Measurements from ENCODE around the gene ANKFN1.

ANKFN1 gene

DNA sequence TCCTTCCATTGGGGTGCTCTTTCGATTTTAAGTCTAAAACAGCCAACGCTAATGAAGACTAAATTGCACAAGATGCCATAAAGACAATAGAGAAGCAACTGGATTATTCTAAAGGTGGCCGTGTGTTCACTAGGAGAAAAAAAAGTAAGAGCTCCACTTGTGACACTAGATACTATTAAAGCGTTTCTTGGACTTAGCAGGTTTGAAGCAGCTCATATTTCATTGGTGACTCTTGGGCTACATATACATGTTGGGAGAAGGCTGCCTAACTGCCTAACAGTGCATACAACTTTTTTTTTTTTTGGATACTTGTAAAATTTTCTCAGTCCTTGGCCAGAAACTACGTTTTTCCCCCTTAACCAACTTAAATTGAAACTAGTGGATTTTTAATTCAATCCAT, 328.4 kb downstream of the ANKFN1 start:
- TF ChIP-seq, protein P1, sequence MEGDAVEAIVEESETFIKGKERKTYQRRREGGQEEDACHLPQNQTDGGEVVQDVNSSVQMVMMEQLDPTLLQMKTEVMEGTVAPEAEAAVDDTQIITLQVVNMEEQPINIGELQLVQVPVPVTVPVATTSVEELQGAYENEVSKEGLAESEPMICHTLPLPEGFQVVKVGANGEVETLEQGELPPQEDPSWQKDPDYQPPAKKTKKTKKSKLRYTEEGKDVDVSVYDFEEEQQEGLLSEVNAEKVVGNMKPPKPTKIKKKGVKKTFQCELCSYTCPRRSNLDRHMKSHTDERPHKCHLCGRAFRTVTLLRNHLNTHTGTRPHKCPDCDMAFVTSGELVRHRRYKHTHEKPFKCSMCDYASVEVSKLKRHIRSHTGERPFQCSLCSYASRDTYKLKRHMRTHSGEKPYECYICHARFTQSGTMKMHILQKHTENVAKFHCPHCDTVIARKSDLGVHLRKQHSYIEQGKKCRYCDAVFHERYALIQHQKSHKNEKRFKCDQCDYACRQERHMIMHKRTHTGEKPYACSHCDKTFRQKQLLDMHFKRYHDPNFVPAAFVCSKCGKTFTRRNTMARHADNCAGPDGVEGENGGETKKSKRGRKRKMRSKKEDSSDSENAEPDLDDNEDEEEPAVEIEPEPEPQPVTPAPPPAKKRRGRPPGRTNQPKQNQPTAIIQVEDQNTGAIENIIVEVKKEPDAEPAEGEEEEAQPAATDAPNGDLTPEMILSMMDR (IDR thresholded peaks at IDR 0.05) = no peak
- no peak for TF ChIP-seq ZFX (IDR thresholded peaks at IDR 0.05; ENCODE audit: borderline replicate concordance)
- no peak overlapping the region for H3K27ac ChIP-seq

DNA sequence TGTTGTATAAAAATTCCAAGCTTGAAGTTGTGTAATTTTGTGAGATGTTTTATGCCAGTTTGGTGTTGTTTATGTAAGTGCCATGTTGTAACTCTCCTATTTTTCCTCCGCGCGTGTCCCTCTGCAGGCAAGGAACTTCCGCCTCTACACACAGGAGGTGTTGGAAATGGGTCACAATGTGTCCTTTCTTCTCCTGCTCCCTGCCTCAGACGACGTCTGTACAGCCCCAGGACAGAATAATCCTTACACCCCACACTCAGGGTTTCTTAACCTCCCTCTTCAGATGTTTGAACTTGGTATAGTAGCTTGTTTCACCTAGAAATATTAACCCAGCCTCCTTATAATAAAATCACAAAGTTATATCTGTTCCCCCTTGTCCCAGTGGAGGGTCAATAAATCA, 329.0 kb downstream of the ANKFN1 start:
- no peak overlapping the region for H3K27ac ChIP-seq
- TF ChIP-seq, protein P1 (IDR thresholded peaks at IDR 0.05) = no peak
- no peak for TF ChIP-seq ZFX (IDR thresholded peaks at IDR 0.05; ENCODE audit: borderline replicate concordance)

- no peak for TF ChIP-seq ZFX (IDR thresholded peaks at IDR 0.05; ENCODE audit: borderline replicate concordance)
- TF ChIP-seq, protein P1 (IDR thresholded peaks at IDR 0.05) = no peak
- no peak overlapping the region for H3K27ac ChIP-seq
These were observed 333.5 kb downstream of the ANKFN1 start for GRCh38 chr17:56486732-56487131.

DNA sequence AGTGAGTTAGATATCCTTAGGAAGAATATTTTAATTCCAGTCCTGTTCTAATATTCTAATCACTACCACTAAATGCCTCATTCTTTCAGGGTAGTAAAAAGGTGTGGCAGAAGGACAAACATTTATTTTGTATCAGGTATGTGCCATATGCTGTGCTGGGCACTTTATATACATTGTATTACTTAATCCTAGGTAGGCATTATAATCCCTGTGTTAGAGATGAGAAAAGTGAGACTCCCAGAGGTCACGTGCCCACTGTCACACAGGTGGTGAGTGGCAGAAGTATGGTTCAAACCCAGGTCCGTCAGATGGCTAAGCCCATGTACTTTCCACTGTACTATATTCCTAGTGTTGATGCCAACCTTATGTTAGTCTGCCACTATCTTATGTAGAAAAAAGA, 335.5 kb downstream of the ANKFN1 start:
- no peak overlapping the region for H3K27ac ChIP-seq
- TF ChIP-seq ZFX (IDR thresholded peaks at IDR 0.05; ENCODE audit: borderline replicate concordance) = no peak
- TF ChIP-seq, protein P1 (IDR thresholded peaks at IDR 0.05) = no peak

GRCh38 chr17:56489980-56490379, 336.7 kb downstream of the ANKFN1 start:
- H3K27ac ChIP-seq = no peak overlapping the region
- TF ChIP-seq ZFX (IDR thresholded peaks at IDR 0.05; ENCODE audit: borderline replicate concordance) = no peak
- TF ChIP-seq, protein P1 (IDR thresholded peaks at IDR 0.05) = no peak

DNA sequence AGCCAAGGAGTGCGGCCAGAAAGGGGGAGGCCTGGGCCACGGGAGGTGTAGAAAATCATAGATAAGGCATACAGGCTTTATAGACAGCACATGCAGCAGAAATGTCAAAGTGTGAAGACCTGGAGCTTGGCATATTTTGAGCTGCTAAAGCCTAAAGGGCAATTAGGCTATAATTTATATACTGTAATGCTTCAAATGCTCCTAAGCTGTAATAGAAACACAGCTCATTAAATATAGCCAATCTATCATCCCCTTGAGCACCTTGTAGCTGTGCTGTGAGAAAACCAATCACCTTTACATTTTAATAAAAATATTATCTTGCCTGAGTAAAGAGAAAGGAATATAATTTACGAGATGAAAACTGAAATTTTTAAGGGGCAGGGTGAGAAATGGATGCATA, 342.3 kb downstream of the ANKFN1 start:
- no peak overlapping the region for H3K27ac ChIP-seq
- no peak for TF ChIP-seq ZFX (IDR thresholded peaks at IDR 0.05; ENCODE audit: borderline replicate concordance)
- TF ChIP-seq, protein P1 (IDR thresholded peaks at IDR 0.05) = no peak

- no peak overlapping the region for H3K27ac ChIP-seq
- TF ChIP-seq, protein P1 (IDR thresholded peaks at IDR 0.05) = no peak
- no peak for TF ChIP-seq ZFX (IDR thresholded peaks at IDR 0.05; ENCODE audit: borderline replicate concordance)
These were observed 343.9 kb downstream of the ANKFN1 start for GRCh38 chr17:56497132-56497531.

Measured in 22Rv1 (cell line).